HepG2 (cell line): ENCODE measurements around the gene FNDC4. TPM values are rescaled to one million over a fixed set of nuclear protein-coding genes. Genes with fewer than 3 reads are reported as not detected.

Experiments used
- ATAC-seq: fragments of 200-7000 bp; cut with Tn5 transposase; 3 replicates; pipeline ENCODE4 v1.9.1; 2020; ENCODE audit warnings: mild to moderate bottlenecking, moderate library complexity
- BruUV-seq: library from RNA; stranded (reverse); fragments of 400-500 nt; replicated peaks from 2 replicates; lab custom pipeline; 2021; lab: Mats Ljungman, UMichigan
- CTCF ChIA-PET: fragments of 300-600 bp; formaldehyde crosslinking; extraction: SDS; loops from one replicate; lab custom pipeline; 2021; ENCODE audit warnings: low total read pairs, inconsistent platforms, low intra/inter-chr PET ratio; lab: Yijun Ruan, JAX
- POLR2A ChIA-PET: fragments of 350-600 bp; sonication (Branson Sonifier 250); formaldehyde crosslinking; loops from one replicate; lab custom pipeline; 2020; ENCODE audit warnings: antibody characterized with exemption, inconsistent platforms; lab: Yijun Ruan, JAX
- DNase-seq: peaks from one replicate; pipeline ENCODE4 v3.0.0-alpha.2; 2015; ENCODE audit warnings: low spot score
- FAIRE-seq: peaks from 3 replicates; lab custom pipeline; 2011; peaks lifted over from hg19 to GRCh38; lab: Jason Lieb, UNC
- H2AFZ ChIP-seq: one replicate; pipeline ENCODE4 v1.6.1; 2011; ENCODE audit warnings: low read length, inconsistent platforms
- H3K27ac ChIP-seq: fragments of 300-600 bp; 3 replicates; pipeline ENCODE4 v1.8.0; 2011; ENCODE audit warnings: mixed run types, mild to moderate bottlenecking, mixed read lengths, low read length, inconsistent platforms; ENCODE audit not compliant: insufficient read depth; ENCODE audit errors: extremely low read length
- H3K27me3 ChIP-seq, 2 experiments: fragments of 200-600 bp in 1 of 2; 2 replicates in 1 of 2; 3 replicates in 1 of 2; pipeline versions ENCODE4 v1.6.0 to v1.8.0; 2011; ENCODE audit warnings: low read length in 2 of 2, mild to moderate bottlenecking in 2 of 2, moderate library complexity in 2 of 2, inconsistent platforms in 1 of 2; ENCODE audit not compliant: insufficient read depth in 2 of 2, control insufficient read depth in 1 of 2
- H3K36me3 ChIP-seq, 2 experiments: fragments of 200-600 bp in 1 of 2; replicated peaks in 1 of 2; 2 replicates in 1 of 2; 3 replicates in 1 of 2; pipeline versions ENCODE4 v1.5.1 to v1.8.0; 2011; ENCODE audit warnings: low read length in 2 of 2, inconsistent platforms in 1 of 2; ENCODE audit not compliant: insufficient read depth in 2 of 2, control insufficient read depth in 1 of 2
- H3K4me1 ChIP-seq: 2 replicates; pipeline ENCODE4 v1.5.1; 2012; ENCODE audit warnings: low read length, inconsistent platforms; ENCODE audit not compliant: insufficient read depth
- H3K4me2 ChIP-seq: 2 replicates; pipeline ENCODE4 v1.6.0; 2011; ENCODE audit warnings: low read depth, low read length, inconsistent platforms
- H3K4me3 ChIP-seq, 3 experiments: fragments of 200-600 bp in 1 of 3; sonication (generic), shearing (Covaris generic) in 1 of 3; replicated peaks in 1 of 3; 2 replicates each; pipeline ENCODE4 v1.5.1; 2011 to 2016; ENCODE audit warnings: low read length in 3 of 3, inconsistent platforms in 2 of 3, low read depth in 2 of 3, mild to moderate bottlenecking in 2 of 3, control low read depth in 1 of 3, mixed read lengths in 1 of 3; ENCODE audit not compliant: insufficient read depth in 1 of 3
- H3K79me2 ChIP-seq: one replicate; pipeline ENCODE4 v1.6.1; 2011; ENCODE audit warnings: low read length, inconsistent platforms; ENCODE audit not compliant: insufficient read depth
- H3K9ac ChIP-seq: 2 replicates; pipeline ENCODE4 v1.6.0; 2011; ENCODE audit warnings: mild to moderate bottlenecking, low read depth, low read length, inconsistent platforms; ENCODE audit not compliant: insufficient read depth
- H3K9me3 ChIP-seq: 2 replicates; pipeline ENCODE4 v1.5.1; 2012; ENCODE audit warnings: mild to moderate bottlenecking, low read length
- H4K20me1 ChIP-seq: 2 replicates; pipeline ENCODE4 v1.6.0; 2011; ENCODE audit warnings: inconsistent platforms, mild to moderate bottlenecking, low read length, moderate library complexity; ENCODE audit not compliant: insufficient read depth
- ADNP ChIP-seq: sonication (generic); formaldehyde crosslinking; IDR thresholded peaks from 2 replicates; pipeline ENCODE4 v1.4.0; 2020; ENCODE audit warnings: missing genetic modification reagents
- GTF2F1 ChIP-seq: fragments of 150-350 bp; IDR thresholded peaks from 2 replicates; pipeline ENCODE4 v1.6.1; 2014; ENCODE audit warnings: low read length
- IRF2 ChIP-seq: IDR thresholded peaks from 2 replicates; pipeline ENCODE4 v1.6.1; 2018; ENCODE audit warnings: missing genetic modification reagents, missing compliant biosample characterization
- MYNN ChIP-seq: sonication (generic); formaldehyde crosslinking; IDR thresholded peaks from 2 replicates; pipeline ENCODE4 v1.4.0; 2020; ENCODE audit warnings: mild to moderate bottlenecking, low read depth, missing genetic modification reagents
- NONO ChIP-seq, 2 experiments: fragments of 450-650 bp in 1 of 2; sonication (generic) in 1 of 2; formaldehyde crosslinking in 1 of 2; IDR thresholded peaks in 1 of 2; conservative IDR thresholded peaks in 1 of 2; 2 replicates each; pipeline versions ENCODE4 v1.6.1 to v1.8.0; 2017 to 2022; ENCODE audit warnings: mild to moderate bottlenecking in 1 of 2, missing genetic modification reagents in 1 of 2, moderate library complexity in 1 of 2
- PAX8 ChIP-seq: sonication (generic); formaldehyde crosslinking; IDR thresholded peaks from 2 replicates; pipeline ENCODE4 v1.8.0; 2022; ENCODE audit warnings: mild to moderate bottlenecking, missing genetic modification reagents, borderline replicate concordance
- RORA ChIP-seq: sonication (generic); formaldehyde crosslinking; IDR thresholded peaks from 2 replicates; pipeline ENCODE4 v1.5.0; 2020; ENCODE audit warnings: mild to moderate bottlenecking, missing genetic modification reagents, moderate library complexity
- SMAD1 ChIP-seq: sonication (generic); formaldehyde crosslinking; IDR thresholded peaks from 2 replicates; pipeline ENCODE4 v1.4.0; 2020; ENCODE audit warnings: missing genetic modification reagents, low read depth, mild to moderate bottlenecking, borderline replicate concordance
- TBP ChIP-seq: sonication (generic); formaldehyde crosslinking; IDR thresholded peaks from 2 replicates; pipeline ENCODE4 v1.5.0; 2020; ENCODE audit warnings: missing genetic modification reagents
- THAP7 ChIP-seq: sonication (generic); formaldehyde crosslinking; IDR thresholded peaks from 2 replicates; pipeline ENCODE4 v1.8.1; 2023; ENCODE audit warnings: mild to moderate bottlenecking, missing genetic modification reagents
- TOPORS ChIP-seq: sonication (generic); formaldehyde crosslinking; IDR thresholded peaks from 2 replicates; pipeline ENCODE4 v1.8.0; 2023; ENCODE audit warnings: mild to moderate bottlenecking, missing genetic modification reagents
- TSC22D2 ChIP-seq: sonication (generic); formaldehyde crosslinking; IDR thresholded peaks from 2 replicates; pipeline ENCODE4 v1.5.1; 2020; ENCODE audit warnings: missing genetic modification reagents, mild to moderate bottlenecking, borderline replicate concordance
- ZFY ChIP-seq: sonication (generic); formaldehyde crosslinking; IDR thresholded peaks from 2 replicates; pipeline ENCODE4 v1.4.0; 2020; ENCODE audit warnings: missing genetic modification reagents
- ZNF207 ChIP-seq: fragments of 450-650 bp; IDR thresholded peaks from 2 replicates; pipeline ENCODE4 v1.6.1; 2016; ENCODE audit warnings: antibody characterized with exemption, borderline replicate concordance
- ZNF263 ChIP-seq: sonication (generic); formaldehyde crosslinking; IDR thresholded peaks from 2 replicates; pipeline ENCODE4 v1.4.0; 2020; ENCODE audit warnings: missing genetic modification reagents
- ZNF460 ChIP-seq: sonication (generic); formaldehyde crosslinking; IDR thresholded peaks from 2 replicates; pipeline ENCODE4 v1.5.1; 2020; ENCODE audit warnings: missing genetic modification reagents, mild to moderate bottlenecking, borderline replicate concordance
- ZNF574 ChIP-seq: sonication (generic); formaldehyde crosslinking; IDR thresholded peaks from 2 replicates; pipeline ENCODE4 v1.4.0; 2020; ENCODE audit warnings: missing genetic modification reagents
- ZSCAN12 ChIP-seq: sonication (generic); formaldehyde crosslinking; IDR thresholded peaks from 2 replicates; pipeline ENCODE4 v1.9.0; 2021; ENCODE audit warnings: mild to moderate bottlenecking, missing genetic modification reagents
- WGBS: methylation state at CpG from one replicate; pipeline ENCODE4 v1.1.6; 2017; ENCODE audit warnings: low lambda C conversion rate; 5-methylcytosine and 5-hydroxymethylcytosine counted together
- in situ Hi-C: cut with HindIII; loops from 2 replicates; pipeline ENCODE4 v1.10.0; 2017; ENCODE audit warnings: low pct_unique_long_range_greater_than_20kb; ENCODE audit not compliant: extremely low pct_ligation_motif_present
- intact Hi-C: fragments of 100-400 bp; cut with micrococcal nuclease; formaldehyde crosslinking; loops from one replicate; pipeline ENCODE4 v1.10.0; 2022; ENCODE audit not compliant: unreplicated experiment
- polyA plus RNA-seq, 8 experiments: library from polyadenylated mRNA; depleted of rRNA in 3 of 8; stranded (reverse) in 7 of 8; unstranded in 1 of 8; fragments of >200 nt; fragmentation: Illumina TruSeq in 4 of 8; extraction: Trizol in 4 of 8; gene quantifications; 2 replicates each; pipeline versions ENCODE4 v1.2.1 to v1.2.3, GENCODE V29; 2011 to 2016; ENCODE audit warnings: low read depth in 4 of 8, missing spikeins in 1 of 8, mixed read lengths in 1 of 8; ENCODE audit not compliant: insufficient read depth in 1 of 8
- total RNA-seq, 5 experiments: library from RNA; depleted of rRNA; stranded (reverse); fragments of >200 nt; fragmentation: Illumina TruSeq; extraction: Trizol; gene quantifications; 2 replicates each; pipeline ENCODE4 v1.2.3, GENCODE V29; 2016; ENCODE audit warnings: low read depth in 1 of 5

The FNDC4 gene
- total and polyA plus RNA-seq, 2 of the 13 experiments (the other 11 are each of a cell fraction or from before 2014, with no cell fraction given): 9.0 to 17.4 TPM

DNA sequence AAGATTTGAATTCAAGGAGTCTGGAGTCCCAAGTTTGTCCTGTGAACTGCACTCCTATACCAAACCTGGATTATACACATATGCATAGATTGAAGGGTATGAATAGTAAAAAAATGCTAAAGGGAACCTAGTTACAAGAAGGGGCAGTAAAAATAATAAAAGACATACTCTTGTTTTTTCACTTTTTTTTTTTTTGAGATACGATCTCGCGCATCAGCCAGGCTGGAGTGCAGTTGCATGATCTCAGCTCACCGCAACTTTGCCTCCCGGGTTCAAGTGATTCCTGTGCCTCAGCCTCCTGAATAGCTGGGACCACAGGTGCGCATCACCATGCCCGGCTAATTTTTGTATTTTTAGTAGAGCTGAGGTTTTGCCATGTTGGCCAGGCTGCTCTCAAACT is 30.6 kb downstream of the FNDC4 start:
- H3K9ac ChIP-seq: no peak overlapping the region
- no peaks in the 10 kb centered on the region for H3K79me2 ChIP-seq
- POLR2A ChIA-PET: no interaction called here
- no peak overlapping the region for H2AFZ ChIP-seq
- H3K27me3 ChIP-seq: no peaks in the 10 kb centered on the region
- CTCF ChIA-PET: no interaction called here
- ATAC-seq (no peak), FAIRE-seq (no peak), DNase-seq (no peak)
- BruUV-seq: no TSS peak
- no peak overlapping the region for H3K27ac ChIP-seq
- no peaks in the 10 kb centered on the region; a peak in 2 of 5 replicates for H3K36me3 ChIP-seq
- no peak overlapping the region for H3K4me3 ChIP-seq
- intact Hi-C loops: no loop called here
- no peaks in the 10 kb centered on the region for H3K9me3 ChIP-seq
- WGBS: 94% methylated on average over 7 of the region's 7 CpGs
- H4K20me1 ChIP-seq: no peaks in the 10 kb centered on the region
- no peak overlapping the region for H3K4me2 ChIP-seq
- no peak for TF ChIP-seq TSC22D2 (CRISPR knock-in tag)
- TF ChIP-seq THAP7: no peak
- TF ChIP-seq ZNF574 (CRISPR knock-in tag): no peak
- no peak for TF ChIP-seq ZNF207
- no peak for TF ChIP-seq ADNP
- TF ChIP-seq ZSCAN12 (CRISPR knock-in tag): no peak
- no peak for TF ChIP-seq ZFY (CRISPR knock-in tag)
- no peak for TF ChIP-seq SMAD1 (CRISPR knock-in tag)
- no peak for TF ChIP-seq IRF2 (CRISPR knock-in tag)
- no peak for TF ChIP-seq RORA (CRISPR knock-in tag)
- no peak for TF ChIP-seq PAX8 (CRISPR knock-in tag)
- TF ChIP-seq ZNF460: no peak
- no peak for TF ChIP-seq TOPORS
- no peak for TF ChIP-seq GTF2F1
- TF ChIP-seq TBP (CRISPR knock-in tag): no peak
- no peak for TF ChIP-seq ZNF263 (CRISPR knock-in tag)
- no peak for TF ChIP-seq MYNN (CRISPR knock-in tag)
- no peak for TF ChIP-seq NONO (IDR thresholded peaks at IDR 0.05)
- TF ChIP-seq NONO (CRISPR knock-in tag; conservative IDR thresholded peaks at IDR 0.05): no peak
- TF ChIP-seq, all 625 proteins: peak for 0
- H3K4me1 ChIP-seq: 0 out of 2 replicates have a peak, but pooled peaks cover under 1% of the 10 kb centered on the region
- in situ Hi-C loops: no loop called here
